Measurements from ENCODE around the gene UGP2.

DNA sequence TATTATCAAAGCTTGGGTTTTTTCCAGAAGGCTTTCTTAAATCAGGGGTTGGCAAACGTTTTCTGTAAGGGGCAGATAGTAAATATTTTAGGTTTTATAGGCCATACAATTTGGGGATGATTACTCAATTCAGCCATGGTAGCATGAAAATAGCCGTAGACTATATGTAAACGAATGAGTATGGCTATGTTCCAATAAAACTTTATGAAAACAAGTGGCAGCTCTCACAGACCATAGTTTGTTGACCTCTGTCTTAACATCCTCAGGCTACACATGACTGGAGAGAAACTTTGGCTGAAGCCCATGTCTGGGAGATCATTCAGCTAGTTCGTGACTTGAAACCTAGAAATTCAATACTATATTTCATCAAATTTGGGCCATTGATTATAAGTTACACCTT lies 30.2 kb downstream of the UGP2 start:
- TF ChIP-seq, protein P1, sequence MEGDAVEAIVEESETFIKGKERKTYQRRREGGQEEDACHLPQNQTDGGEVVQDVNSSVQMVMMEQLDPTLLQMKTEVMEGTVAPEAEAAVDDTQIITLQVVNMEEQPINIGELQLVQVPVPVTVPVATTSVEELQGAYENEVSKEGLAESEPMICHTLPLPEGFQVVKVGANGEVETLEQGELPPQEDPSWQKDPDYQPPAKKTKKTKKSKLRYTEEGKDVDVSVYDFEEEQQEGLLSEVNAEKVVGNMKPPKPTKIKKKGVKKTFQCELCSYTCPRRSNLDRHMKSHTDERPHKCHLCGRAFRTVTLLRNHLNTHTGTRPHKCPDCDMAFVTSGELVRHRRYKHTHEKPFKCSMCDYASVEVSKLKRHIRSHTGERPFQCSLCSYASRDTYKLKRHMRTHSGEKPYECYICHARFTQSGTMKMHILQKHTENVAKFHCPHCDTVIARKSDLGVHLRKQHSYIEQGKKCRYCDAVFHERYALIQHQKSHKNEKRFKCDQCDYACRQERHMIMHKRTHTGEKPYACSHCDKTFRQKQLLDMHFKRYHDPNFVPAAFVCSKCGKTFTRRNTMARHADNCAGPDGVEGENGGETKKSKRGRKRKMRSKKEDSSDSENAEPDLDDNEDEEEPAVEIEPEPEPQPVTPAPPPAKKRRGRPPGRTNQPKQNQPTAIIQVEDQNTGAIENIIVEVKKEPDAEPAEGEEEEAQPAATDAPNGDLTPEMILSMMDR (IDR thresholded peaks at IDR 0.05; ENCODE audit: insufficient read depth, low read length), result no peak
- no peak for TF ChIP-seq POLR2AphosphoS5 (IDR thresholded peaks at IDR 0.05; ENCODE audit: low read depth)

Measured in HL-60 (cell line).